Calu3 (cell line): ENCODE results near the gene EDAR. TPM values are rescaled to one million over a fixed set of nuclear protein-coding genes. Genes with fewer than 3 reads are reported as not detected.

Experiments used
- BruUV-seq: library from RNA; stranded (reverse); fragments of 400-500 nt; replicated peaks from 2 replicates; lab custom pipeline; 2021; lab: Mats Ljungman, UMichigan
- CTCF ChIA-PET: fragments of 300-600 bp; sonication (Branson Sonifier 250); formaldehyde crosslinking; loops from one replicate; lab custom pipeline; 2022; ENCODE audit warnings: antibody characterized with exemption; lab: Charles Lee
- DNase-seq: peaks from one replicate; pipeline ENCODE4 v3.0.0; 2022
- H3K27ac Mint-ChIP-seq: one replicate; pipeline ENCODE4 v1.8.0; 2022; ENCODE audit warnings: mixed read lengths; ENCODE audit not compliant: unreplicated experiment
- H3K27me3 Mint-ChIP-seq: one replicate; pipeline ENCODE4 v1.8.0; 2022; ENCODE audit warnings: mixed read lengths; ENCODE audit not compliant: unreplicated experiment
- H3K36me3 Mint-ChIP-seq: one replicate; pipeline ENCODE4 v1.8.0; 2022; ENCODE audit warnings: mild to moderate bottlenecking, moderate library complexity, mixed read lengths; ENCODE audit not compliant: insufficient read depth, unreplicated experiment
- H3K4me1 Mint-ChIP-seq: one replicate; pipeline ENCODE4 v1.8.0; 2022; ENCODE audit warnings: mild to moderate bottlenecking, low read depth, mixed read lengths; ENCODE audit not compliant: unreplicated experiment
- H3K4me3 Mint-ChIP-seq: one replicate; pipeline ENCODE4 v1.8.0; 2022; ENCODE audit warnings: mild to moderate bottlenecking, low read depth, moderate library complexity, mixed read lengths; ENCODE audit not compliant: unreplicated experiment
- H3K9me3 Mint-ChIP-seq: one replicate; pipeline ENCODE4 v1.8.0; 2022; ENCODE audit warnings: low read depth, mixed read lengths; ENCODE audit not compliant: unreplicated experiment
- intact Hi-C: fragments of 100-400 bp; cut with micrococcal nuclease; formaldehyde crosslinking; loops from one replicate; pipeline ENCODE4 v1.10.0; 2022; ENCODE audit not compliant: unreplicated experiment
- total RNA-seq: library from RNA; stranded (reverse); gene quantifications from 2 replicates; pipeline ENCODE4 v1.2.3, GENCODE V29; 2022
- TF ChIP-seq, protein P1 (sequence below): fragments of 200-600 bp; IDR thresholded peaks from one replicate; pipeline ENCODE4 v1.8.0; 2022; ENCODE audit warnings: antibody characterized with exemption; ENCODE audit not compliant: unreplicated experiment

The EDAR gene
- total RNA-seq, 1 experiment from 2014 or later: not detected

DNA sequence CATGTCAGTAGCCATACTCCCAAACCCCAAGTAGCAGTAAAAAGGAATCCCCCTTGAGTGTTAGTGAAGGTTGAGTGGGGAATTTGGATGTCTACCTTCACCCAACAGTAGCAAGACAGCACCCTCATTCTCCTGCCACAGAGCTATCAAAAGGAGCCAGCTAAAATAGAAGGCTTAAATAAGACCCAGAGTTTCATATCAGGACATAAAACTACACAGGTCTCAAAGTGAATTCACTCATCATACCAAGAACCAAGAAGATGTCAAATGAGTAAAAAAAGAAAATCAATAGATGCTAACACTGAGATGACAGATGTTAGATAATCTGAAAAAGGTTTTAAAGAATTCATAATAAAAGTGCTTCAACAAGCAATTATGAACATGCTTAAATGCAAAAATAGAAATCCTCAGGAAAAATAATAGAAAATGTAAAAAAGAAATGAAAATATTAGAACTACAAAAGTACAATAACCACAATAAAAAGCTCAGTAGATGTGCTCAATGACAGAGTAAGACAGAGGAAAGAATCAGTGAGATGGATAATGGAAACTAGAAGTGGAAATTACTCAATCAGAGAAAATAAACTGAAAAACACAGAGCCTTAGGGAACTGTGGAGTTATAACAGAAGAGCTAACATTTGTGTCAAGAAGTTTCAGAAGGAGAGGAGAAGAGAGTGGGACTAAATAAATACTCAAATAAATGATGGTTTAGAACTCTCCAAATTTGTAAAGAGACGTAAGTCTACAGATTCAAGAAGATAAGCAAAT, 90.5 kb downstream of the EDAR start:
- CTCF ChIA-PET: no interaction called here
- H3K27me3 Mint-ChIP-seq: no peaks in the 10 kb centered on the region
- no peaks in the 10 kb centered on the region for H3K4me1 Mint-ChIP-seq
- no peak overlapping the region for H3K27ac Mint-ChIP-seq
- no peaks in the 10 kb centered on the region for H3K9me3 Mint-ChIP-seq
- no peaks in the 10 kb centered on the region for H3K36me3 Mint-ChIP-seq
- no TSS peak for BruUV-seq
- TF ChIP-seq, protein P1, sequence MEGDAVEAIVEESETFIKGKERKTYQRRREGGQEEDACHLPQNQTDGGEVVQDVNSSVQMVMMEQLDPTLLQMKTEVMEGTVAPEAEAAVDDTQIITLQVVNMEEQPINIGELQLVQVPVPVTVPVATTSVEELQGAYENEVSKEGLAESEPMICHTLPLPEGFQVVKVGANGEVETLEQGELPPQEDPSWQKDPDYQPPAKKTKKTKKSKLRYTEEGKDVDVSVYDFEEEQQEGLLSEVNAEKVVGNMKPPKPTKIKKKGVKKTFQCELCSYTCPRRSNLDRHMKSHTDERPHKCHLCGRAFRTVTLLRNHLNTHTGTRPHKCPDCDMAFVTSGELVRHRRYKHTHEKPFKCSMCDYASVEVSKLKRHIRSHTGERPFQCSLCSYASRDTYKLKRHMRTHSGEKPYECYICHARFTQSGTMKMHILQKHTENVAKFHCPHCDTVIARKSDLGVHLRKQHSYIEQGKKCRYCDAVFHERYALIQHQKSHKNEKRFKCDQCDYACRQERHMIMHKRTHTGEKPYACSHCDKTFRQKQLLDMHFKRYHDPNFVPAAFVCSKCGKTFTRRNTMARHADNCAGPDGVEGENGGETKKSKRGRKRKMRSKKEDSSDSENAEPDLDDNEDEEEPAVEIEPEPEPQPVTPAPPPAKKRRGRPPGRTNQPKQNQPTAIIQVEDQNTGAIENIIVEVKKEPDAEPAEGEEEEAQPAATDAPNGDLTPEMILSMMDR: no peak
- no peak for DNase-seq
- intact Hi-C loops: no loop called here
- H3K4me3 Mint-ChIP-seq: no peak overlapping the region

DNA sequence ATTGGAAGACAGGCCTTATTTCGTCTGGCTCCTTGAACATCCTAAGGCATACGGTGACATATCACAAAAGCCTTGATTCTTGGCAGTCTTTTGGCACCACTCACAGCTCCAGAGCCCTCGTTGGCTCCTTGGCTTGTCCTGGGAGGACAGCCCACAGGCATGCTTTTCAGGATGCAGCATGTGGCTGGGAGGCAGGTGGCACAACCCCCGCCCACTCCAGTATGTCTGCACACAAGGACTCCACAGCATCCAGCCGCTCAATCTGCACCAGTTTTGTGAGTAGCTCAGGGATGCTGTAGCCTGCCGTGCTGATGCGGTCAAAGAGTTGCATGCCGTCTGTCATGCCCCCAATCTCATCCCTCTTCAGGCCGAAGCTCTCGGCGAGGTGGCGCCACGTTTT, 92.3 kb downstream of the EDAR start:
- H3K4me3 Mint-ChIP-seq: no peak overlapping the region
- H3K4me1 Mint-ChIP-seq: no peaks in the 10 kb centered on the region
- no peaks in the 10 kb centered on the region for H3K9me3 Mint-ChIP-seq
- no peaks in the 10 kb centered on the region for H3K36me3 Mint-ChIP-seq
- BruUV-seq: no TSS peak
- H3K27me3 Mint-ChIP-seq: no peaks in the 10 kb centered on the region
- no peak overlapping the region for H3K27ac Mint-ChIP-seq
- intact Hi-C loops: no loop called here
- TF ChIP-seq, protein P1: no peak
- CTCF ChIA-PET: no interaction called here
- DNase-seq: no peak

DNA sequence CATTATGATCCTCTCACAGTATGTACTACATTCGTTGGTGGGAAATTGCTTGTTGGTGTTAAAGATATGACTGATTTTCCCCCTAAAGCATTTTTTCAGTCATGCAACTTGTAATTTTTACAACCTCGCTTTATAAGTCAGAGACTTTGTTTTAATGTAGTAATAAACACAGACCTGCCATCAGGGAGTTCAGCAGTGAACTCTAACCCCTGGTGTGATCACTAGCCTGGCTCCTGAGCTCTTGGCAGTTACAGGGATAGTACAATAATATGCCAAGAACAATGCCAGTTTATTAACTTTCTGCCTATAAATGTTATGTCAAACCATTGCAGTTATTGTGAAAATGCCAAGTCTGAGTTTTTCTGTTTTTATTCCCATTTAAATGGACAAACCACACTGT, 93.8 kb downstream of the EDAR start:
- intact Hi-C loops: no loop called here
- H3K4me3 Mint-ChIP-seq: no peak overlapping the region
- H3K4me1 Mint-ChIP-seq: no peaks in the 10 kb centered on the region
- DNase-seq: no peak
- BruUV-seq: no TSS peak
- H3K27ac Mint-ChIP-seq: no peak overlapping the region
- TF ChIP-seq, protein P1: no peak
- CTCF ChIA-PET: no interaction called here
- H3K36me3 Mint-ChIP-seq: no peaks in the 10 kb centered on the region
- H3K9me3 Mint-ChIP-seq: no peaks in the 10 kb centered on the region
- H3K27me3 Mint-ChIP-seq: no peaks in the 10 kb centered on the region

DNA sequence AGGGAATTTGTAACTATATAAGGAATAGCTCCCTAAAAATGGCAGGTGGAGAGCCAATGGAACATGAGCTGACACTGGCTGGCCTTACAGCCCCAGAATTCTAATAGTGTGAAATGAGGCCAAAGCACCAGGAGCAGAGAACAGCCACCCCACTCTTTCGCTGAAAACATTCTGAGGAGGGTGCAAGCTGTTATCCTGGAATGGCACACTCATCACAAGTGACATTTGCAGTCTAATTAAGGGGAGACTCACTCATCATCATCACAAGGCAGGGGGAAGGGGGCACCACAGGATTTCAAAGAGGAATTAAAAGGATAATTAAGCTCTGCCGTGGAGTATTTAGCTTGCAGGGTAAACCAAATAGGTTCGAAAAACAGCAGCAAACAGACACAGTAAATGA, 94.3 kb downstream of the EDAR start:
- peaks cover 1% of the 10 kb centered on the region for H3K9me3 Mint-ChIP-seq

More for the DNA sequence above, 94.3 kb downstream of the EDAR start:
- CTCF ChIA-PET: interaction anchor here (0.5 kb wide), 1 partner anchor 84 kb away, joined by 3 read pairs; no protein-coding TSS in a partner anchor
- no peaks in the 10 kb centered on the region for H3K27me3 Mint-ChIP-seq
- DNase-seq: no peak
- TF ChIP-seq, protein P1: no peak
- BruUV-seq: no TSS peak
- no peak overlapping the region for H3K27ac Mint-ChIP-seq
- H3K36me3 Mint-ChIP-seq: no peaks in the 10 kb centered on the region
- H3K4me3 Mint-ChIP-seq: no peak overlapping the region
- H3K4me1 Mint-ChIP-seq: no peaks in the 10 kb centered on the region
- intact Hi-C loops: no loop called here
